Fibroblast of lung (primary cell): ENCODE results near the gene ERP44.

ENCODE experiments used
- EZH2 ChIP-seq: IDR thresholded peaks from 2 replicates; pipeline ENCODE4 v1.5.1; 2012; ENCODE audit warnings: low read length, control low read depth, mild to moderate bottlenecking; ENCODE audit errors: missing control alignments
- TF ChIP-seq, protein P1 (sequence below), 2 donors: IDR thresholded peaks in 1 of 2; conservative IDR thresholded peaks in 1 of 2; 1 replicate in 1 of 2; 2 replicates in 1 of 2; pipeline ENCODE4 v1.5.1; 2011 to 2012; ENCODE audit warnings: low read length in 2 of 2, control low read depth in 1 of 2, inconsistent platforms in 1 of 2, low read depth in 1 of 2, mild to moderate bottlenecking in 1 of 2

DNA sequence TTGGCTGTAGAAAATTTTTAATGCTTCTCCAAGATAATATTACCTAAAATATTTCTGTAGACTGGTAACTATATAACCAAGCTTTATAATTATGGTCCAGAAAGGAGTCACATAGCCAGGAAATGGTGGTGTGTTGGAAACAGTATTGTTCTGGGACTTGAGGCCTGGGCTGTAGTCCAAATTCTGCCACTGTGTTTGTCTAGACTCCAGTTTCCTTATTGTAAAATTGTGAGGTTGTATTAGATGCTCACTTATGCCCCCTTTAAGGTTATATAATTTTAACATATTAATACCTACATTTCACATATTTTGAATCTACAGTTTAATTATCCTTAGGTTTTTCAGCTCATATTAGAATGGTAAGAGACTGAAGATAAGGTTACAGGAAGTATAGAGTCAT lies 149.9 kb downstream of the ERP44 start:
- TF ChIP-seq, protein P1, sequence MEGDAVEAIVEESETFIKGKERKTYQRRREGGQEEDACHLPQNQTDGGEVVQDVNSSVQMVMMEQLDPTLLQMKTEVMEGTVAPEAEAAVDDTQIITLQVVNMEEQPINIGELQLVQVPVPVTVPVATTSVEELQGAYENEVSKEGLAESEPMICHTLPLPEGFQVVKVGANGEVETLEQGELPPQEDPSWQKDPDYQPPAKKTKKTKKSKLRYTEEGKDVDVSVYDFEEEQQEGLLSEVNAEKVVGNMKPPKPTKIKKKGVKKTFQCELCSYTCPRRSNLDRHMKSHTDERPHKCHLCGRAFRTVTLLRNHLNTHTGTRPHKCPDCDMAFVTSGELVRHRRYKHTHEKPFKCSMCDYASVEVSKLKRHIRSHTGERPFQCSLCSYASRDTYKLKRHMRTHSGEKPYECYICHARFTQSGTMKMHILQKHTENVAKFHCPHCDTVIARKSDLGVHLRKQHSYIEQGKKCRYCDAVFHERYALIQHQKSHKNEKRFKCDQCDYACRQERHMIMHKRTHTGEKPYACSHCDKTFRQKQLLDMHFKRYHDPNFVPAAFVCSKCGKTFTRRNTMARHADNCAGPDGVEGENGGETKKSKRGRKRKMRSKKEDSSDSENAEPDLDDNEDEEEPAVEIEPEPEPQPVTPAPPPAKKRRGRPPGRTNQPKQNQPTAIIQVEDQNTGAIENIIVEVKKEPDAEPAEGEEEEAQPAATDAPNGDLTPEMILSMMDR (conservative IDR thresholded peaks at IDR 0.05 in 1 of 2, IDR thresholded peaks at IDR 0.05 in 1 of 2; ENCODE audit: low read depth in 1 of 2, low read length in 2 of 2): no peak
- TF ChIP-seq EZH2: no peak
